Epithelial cell of umbilical artery (primary cell): Measurements from ENCODE around the gene DKK1. TPM values are rescaled to one million over a fixed set of nuclear protein-coding genes. Genes with fewer than 3 reads are reported as not detected.

Source experiments
- total RNA-seq: library from RNA; depleted of rRNA; stranded (reverse); fragments of >200 nt; gene quantifications from 2 replicates; pipeline ENCODE4 v1.2.3, GENCODE V29; 2014

Gene DKK1, protein sequence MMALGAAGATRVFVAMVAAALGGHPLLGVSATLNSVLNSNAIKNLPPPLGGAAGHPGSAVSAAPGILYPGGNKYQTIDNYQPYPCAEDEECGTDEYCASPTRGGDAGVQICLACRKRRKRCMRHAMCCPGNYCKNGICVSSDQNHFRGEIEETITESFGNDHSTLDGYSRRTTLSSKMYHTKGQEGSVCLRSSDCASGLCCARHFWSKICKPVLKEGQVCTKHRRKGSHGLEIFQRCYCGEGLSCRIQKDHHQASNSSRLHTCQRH
- total RNA-seq: 191 and 206 TPM in 2 replicates

GRCh38 chr10:52313933-52314821 is at the start of gene DKK1:
DKK1 (plus strand) TSS chr10:52314281; CDS start chr10:52314435, 154 bp downstream.

